ENCODE results near the gene TMEM252. TPM values are rescaled to one million over a fixed set of nuclear protein-coding genes. Genes with fewer than 3 reads are reported as not detected.

Gene TMEM252
- polyA plus RNA-seq, 1 donor (not counting 4 experiments of a cell fraction or from before 2014, with no cell fraction given) = not detected

DNA sequence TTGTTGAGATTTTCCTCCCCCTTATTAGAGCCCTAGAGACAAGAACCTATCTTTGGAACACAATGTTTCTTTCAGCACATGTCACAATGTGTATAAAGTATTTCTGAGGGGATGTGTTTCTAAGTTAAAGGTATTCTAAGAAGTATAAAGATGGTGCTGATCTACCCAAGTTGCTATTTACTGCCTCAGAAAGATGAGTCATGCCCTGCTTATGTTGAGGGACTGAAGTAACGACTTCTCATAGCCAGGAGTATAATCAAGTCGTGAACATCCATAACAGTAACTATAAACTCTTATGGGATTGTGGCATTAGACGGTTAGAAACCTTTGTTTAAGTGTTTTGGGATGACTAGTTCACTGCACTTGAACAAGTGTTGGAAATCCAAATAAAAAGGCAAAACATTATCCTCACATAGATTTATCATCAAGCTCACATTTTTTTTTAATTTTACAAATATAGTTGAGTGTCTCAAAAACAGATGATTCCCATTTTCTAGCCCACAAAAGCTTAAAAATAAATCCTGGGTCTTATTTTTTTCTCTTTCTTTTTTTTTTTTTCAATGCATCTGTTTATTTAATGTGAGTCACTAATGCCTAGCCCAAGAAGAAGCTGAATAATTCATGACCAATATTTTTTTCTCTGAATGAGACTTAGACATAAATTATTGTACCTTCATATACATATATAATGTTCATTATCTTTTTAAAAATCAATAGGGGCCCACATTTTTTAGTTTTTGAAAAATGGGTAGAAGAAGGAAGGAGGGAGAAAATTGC, 12.2 kb upstream of the TMEM252 start:
- FAIRE-seq = no peak
- DNase-seq (ENCODE audit: low read depth, low spot score) = no peak
- H3K9ac ChIP-seq (ENCODE audit: control insufficient read depth, extremely low read depth, insufficient read depth, low read length) = no peak overlapping the region

DNA sequence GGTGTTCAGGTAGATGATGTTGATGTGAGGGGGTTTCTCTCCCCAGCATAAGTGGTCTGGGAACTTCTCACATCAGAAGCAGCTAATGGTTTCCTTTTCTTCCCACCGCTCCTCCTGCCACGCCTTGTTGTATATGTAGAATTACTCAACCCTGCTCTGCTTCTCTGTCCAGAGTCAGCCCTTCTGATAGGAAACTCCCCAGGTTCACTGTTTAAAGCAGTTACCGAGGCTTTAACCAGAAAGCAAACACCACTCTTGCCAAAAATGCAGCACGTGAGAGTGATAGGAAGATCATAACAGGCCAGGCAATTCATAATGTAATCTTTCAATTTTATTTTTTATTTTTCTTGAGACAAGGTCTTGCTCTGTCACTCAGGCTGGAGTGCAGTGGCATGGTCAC, 10.5 kb upstream of the TMEM252 start:
- no peak overlapping the region for H3K4me3 ChIP-seq (ENCODE audit: control insufficient read depth in 2 of 3, extremely low read depth in 1 of 3, insufficient read depth in 2 of 3, low read depth in 1 of 3, low read length in 3 of 3)
- H3K9ac ChIP-seq (ENCODE audit: control insufficient read depth, extremely low read depth, insufficient read depth, low read length) = no peak overlapping the region
- no peak overlapping the region for H3K4me2 ChIP-seq (ENCODE audit: control insufficient read depth, extremely low read depth, insufficient read depth, low read depth, low read length)
- no peaks in the 10 kb centered on the region for H4K20me1 ChIP-seq (ENCODE audit: control insufficient read depth, extremely low read depth, insufficient read depth, low read length)
- FAIRE-seq = no peak
- no peaks in the 10 kb centered on the region for H3K79me2 ChIP-seq (ENCODE audit: control insufficient read depth, insufficient read depth, low read length)
- no peaks in the 10 kb centered on the region for H3K4me1 ChIP-seq (ENCODE audit: control insufficient read depth, extremely low read depth, insufficient read depth, low read length)
- no peak for DNase-seq (ENCODE audit: low read depth, low spot score)
- H3K9me1 ChIP-seq (ENCODE audit: control insufficient read depth, extremely low read depth, insufficient read depth, low read length) = no peaks in the 10 kb centered on the region
- dilution Hi-C loops (cut with MboI; ENCODE audit: extremely low pct_ligation_motif_present, low sequenced_read_pairs) = no loop called here
- H3K9me3 ChIP-seq (ENCODE audit: control insufficient read depth, low read depth, low read length) = no peaks in the 10 kb centered on the region
- H3K27me3 ChIP-seq (ENCODE audit: control insufficient read depth, extremely low read depth, insufficient read depth, low read length) = no peaks in the 10 kb centered on the region
- no peak overlapping the region for H2AFZ ChIP-seq (ENCODE audit: control insufficient read depth, low read length)
- no peak for TF ChIP-seq EZH2 (IDR thresholded peaks at IDR 0.05; ENCODE audit: low read length)
- TF ChIP-seq, protein P1, sequence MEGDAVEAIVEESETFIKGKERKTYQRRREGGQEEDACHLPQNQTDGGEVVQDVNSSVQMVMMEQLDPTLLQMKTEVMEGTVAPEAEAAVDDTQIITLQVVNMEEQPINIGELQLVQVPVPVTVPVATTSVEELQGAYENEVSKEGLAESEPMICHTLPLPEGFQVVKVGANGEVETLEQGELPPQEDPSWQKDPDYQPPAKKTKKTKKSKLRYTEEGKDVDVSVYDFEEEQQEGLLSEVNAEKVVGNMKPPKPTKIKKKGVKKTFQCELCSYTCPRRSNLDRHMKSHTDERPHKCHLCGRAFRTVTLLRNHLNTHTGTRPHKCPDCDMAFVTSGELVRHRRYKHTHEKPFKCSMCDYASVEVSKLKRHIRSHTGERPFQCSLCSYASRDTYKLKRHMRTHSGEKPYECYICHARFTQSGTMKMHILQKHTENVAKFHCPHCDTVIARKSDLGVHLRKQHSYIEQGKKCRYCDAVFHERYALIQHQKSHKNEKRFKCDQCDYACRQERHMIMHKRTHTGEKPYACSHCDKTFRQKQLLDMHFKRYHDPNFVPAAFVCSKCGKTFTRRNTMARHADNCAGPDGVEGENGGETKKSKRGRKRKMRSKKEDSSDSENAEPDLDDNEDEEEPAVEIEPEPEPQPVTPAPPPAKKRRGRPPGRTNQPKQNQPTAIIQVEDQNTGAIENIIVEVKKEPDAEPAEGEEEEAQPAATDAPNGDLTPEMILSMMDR (optimal IDR thresholded peaks at IDR 0.05 in 1 of 3, IDR thresholded peaks at IDR 0.05 in 1 of 3, conservative IDR thresholded peaks at IDR 0.05 in 1 of 3; ENCODE audit: extremely low read depth in 1 of 3, insufficient read depth in 2 of 3, low read length in 3 of 3) = no peak
- no peaks in the 10 kb centered on the region for H3K36me3 ChIP-seq (ENCODE audit: control insufficient read depth in 2 of 2, extremely low read depth in 1 of 2, insufficient read depth in 2 of 2, low read length in 2 of 2)
- no peak overlapping the region for H3K27ac ChIP-seq (ENCODE audit: control insufficient read depth, insufficient read depth, low read length)

More for the DNA sequence above, 12.2 kb upstream of the TMEM252 start:
- no peak overlapping the region for H3K4me3 ChIP-seq (ENCODE audit: control insufficient read depth in 2 of 3, extremely low read depth in 1 of 3, insufficient read depth in 2 of 3, low read depth in 1 of 3, low read length in 3 of 3)
- dilution Hi-C loops (cut with MboI; ENCODE audit: extremely low pct_ligation_motif_present, low sequenced_read_pairs) = no loop called here
- no peaks in the 10 kb centered on the region for H3K4me1 ChIP-seq (ENCODE audit: control insufficient read depth, extremely low read depth, insufficient read depth, low read length)
- H3K4me2 ChIP-seq (ENCODE audit: control insufficient read depth, extremely low read depth, insufficient read depth, low read depth, low read length) = no peak overlapping the region
- TF ChIP-seq EZH2 (IDR thresholded peaks at IDR 0.05; ENCODE audit: low read length) = no peak
- TF ChIP-seq, protein P1 (optimal IDR thresholded peaks at IDR 0.05 in 1 of 3, IDR thresholded peaks at IDR 0.05 in 1 of 3, conservative IDR thresholded peaks at IDR 0.05 in 1 of 3; ENCODE audit: extremely low read depth in 1 of 3, insufficient read depth in 2 of 3, low read length in 3 of 3) = no peak
- H3K27ac ChIP-seq (ENCODE audit: control insufficient read depth, insufficient read depth, low read length) = no peak overlapping the region
- H3K27me3 ChIP-seq (ENCODE audit: control insufficient read depth, extremely low read depth, insufficient read depth, low read length) = no peaks in the 10 kb centered on the region
- no peaks in the 10 kb centered on the region for H3K79me2 ChIP-seq (ENCODE audit: control insufficient read depth, insufficient read depth, low read length)
- no peaks in the 10 kb centered on the region for H3K9me1 ChIP-seq (ENCODE audit: control insufficient read depth, extremely low read depth, insufficient read depth, low read length)
- H3K9me3 ChIP-seq (ENCODE audit: control insufficient read depth, low read depth, low read length) = no peaks in the 10 kb centered on the region
- no peaks in the 10 kb centered on the region for H4K20me1 ChIP-seq (ENCODE audit: control insufficient read depth, extremely low read depth, insufficient read depth, low read length)
- no peaks in the 10 kb centered on the region for H3K36me3 ChIP-seq (ENCODE audit: control insufficient read depth in 2 of 2, extremely low read depth in 1 of 2, insufficient read depth in 2 of 2, low read length in 2 of 2)
- H2AFZ ChIP-seq (ENCODE audit: control insufficient read depth, low read length) = no peak overlapping the region
